Spleen (tissue), 13 donors: ENCODE results near the gene VSIG10L. TPM values are rescaled to one million over a fixed set of nuclear protein-coding genes. Genes with fewer than 3 reads are reported as not detected.

Source experiments
- DNase-seq: peaks from one replicate; pipeline ENCODE4 v3.0.0-alpha.2; 2020
- H3K27ac ChIP-seq, 8 donors: fragments of 200-600 bp; sonication (generic) in 7 of 8; 1 replicate in 4 of 8; 2 replicates in 4 of 8; pipeline versions ENCODE4 v1.5.0 to v1.8.0; 2016 to 2021; ENCODE audit warnings: inconsistent platforms in 4 of 8, mild to moderate bottlenecking in 4 of 8, moderate library complexity in 1 of 8
- H3K27me3 ChIP-seq, 7 donors: fragments of 200-600 bp; sonication (generic) in 6 of 7; replicated peaks in 1 of 7; 1 replicate in 4 of 7; 2 replicates in 3 of 7; pipeline versions ENCODE4 v1.5.0 to v1.8.0; 2016 to 2021; ENCODE audit warnings: inconsistent platforms in 3 of 7, mild to moderate bottlenecking in 1 of 7
- H3K36me3 ChIP-seq, 6 donors: fragments of 200-600 bp; sonication (generic) in 5 of 6; 1 replicate in 4 of 6; 2 replicates in 2 of 6; pipeline versions ENCODE4 v1.5.0 to v1.8.0; 2016 to 2021; ENCODE audit warnings: inconsistent platforms in 2 of 6
- H3K4me1 ChIP-seq, 6 donors: fragments of 200-600 bp; sonication (generic) in 5 of 6; 1 replicate in 3 of 6; 2 replicates in 3 of 6; pipeline versions ENCODE4 v1.5.0 to v1.8.0; 2016 to 2021; ENCODE audit warnings: inconsistent platforms in 3 of 6
- H3K4me3 ChIP-seq, 8 donors: fragments of 200-600 bp; sonication (generic) in 7 of 8; 1 replicate in 4 of 8; 2 replicates in 4 of 8; pipeline versions ENCODE4 v1.5.0 to v1.8.0; 2016 to 2021; ENCODE audit warnings: inconsistent platforms in 4 of 8, mild to moderate bottlenecking in 4 of 8, moderate library complexity in 2 of 8
- H3K9me3 ChIP-seq, 8 donors: fragments of 200-600 bp; sonication (generic) in 7 of 8; 1 replicate in 4 of 8; 2 replicates in 4 of 8; pipeline versions ENCODE4 v1.5.0 to v1.8.0; 2016 to 2021; ENCODE audit warnings: inconsistent platforms in 4 of 8
- CTCF ChIP-seq, 11 experiments: fragments of 200-600 bp in 7 of 11; fragments of 450-650 bp in 4 of 11; sonication (generic) in 4 of 11; IDR thresholded peaks in 8 of 11; conservative IDR thresholded peaks in 3 of 11; 1 replicate in 7 of 11; 2 replicates in 4 of 11; pipeline versions ENCODE4 v1.4.0 to v1.8.0; 2016 to 2021; ENCODE audit warnings: antibody characterized with exemption in 11 of 11, inconsistent platforms in 4 of 11, mild to moderate bottlenecking in 1 of 11
- POLR2A ChIP-seq, 3 donors: fragments of 450-650 bp; IDR thresholded peaks; one replicate each; pipeline ENCODE4 v1.5.1; 2017; ENCODE audit warnings: antibody characterized with exemption in 3 of 3, mild to moderate bottlenecking in 1 of 3
- POLR2AphosphoS5 ChIP-seq, 3 donors: sonication (generic); formaldehyde crosslinking; IDR thresholded peaks; one replicate each; pipeline ENCODE4 v1.5.1; 2017; ENCODE audit warnings: antibody characterized with exemption in 3 of 3
- WGBS, 5 donors: extraction: QIAGEN DNeasy Blood & Tissue Kit in 3 of 5; methylation state at CpG; one replicate each; pipeline versions ENCODE4 v1.1.5 to v1.1.7; 2013 to 2018; 5-methylcytosine and 5-hydroxymethylcytosine counted together
- intact Hi-C: fragments of 100-400 bp; cut with DNase I; formaldehyde crosslinking; loops from one replicate; pipeline ENCODE4 v1.15.0; 2023; ENCODE audit warnings: low total_unique reads
- long read RNA-seq, 2 donors: transcript quantifications; one replicate each; lab custom pipeline, GENCODE V29; 2026
- polyA plus RNA-seq, 3 donors: library from polyadenylated mRNA; stranded (reverse); fragments of 200-250 nt; gene quantifications; one replicate each; pipeline ENCODE4 v1.2.1, GENCODE V29; 2013
- total RNA-seq, 7 donors: library from RNA; depleted of rRNA in 3 of 7; stranded (reverse); fragments of >200 nt in 3 of 7; fragmentation: NEBNext Ultra II Directional in 4 of 7; extraction: Animal tissue kit (Norgen Biotek cat#: 25700) in 4 of 7; gene quantifications; one replicate each; pipeline versions ENCODE4 v1.1.0 to v1.2.1, GENCODE V29; 2016 to 2021
- donor health status: healthy with polysubstance abuse.
- donor health status: DM: no; HTN: no; CAD: no; lungs with moderate emphysema.
- donor health status: DM: no; HTN: no; CAD: no.
- donor health status: Bipolar disorder and iron deficiency.
- donor health status: healthy.
- donor health status: DM: no; HTN: no; CAD: no.
- donor health status: DM: yes; HTN: yes; CAD: no.

Gene VSIG10L
- 1 to 10 TPM; 1.1 to 2.6 (median 1.6) TPM for total RNA-seq
- 1 to 10 TPM; 1.2 to 2.3 (median 1.7) TPM for polyA plus RNA-seq
- long read RNA-seq, donor 1, result 0 reads
- long read RNA-seq, donor 2, result 0 reads

- Histone ChIP-seq H3K36me3 (peaks cover 0 to 28% (median 13%) of the 10 kb centered on the region in 6 donors), H3K27ac (peak within 1 kb of the TSS in 2 of 8 donors; percentile 7 to 33), H3K9me3 (no peaks in the 10 kb centered on the region), H3K4me1 (peaks cover 9 to 63% (median 30%) of the 10 kb centered on the region in 6 donors), H3K27me3 (peaks cover 0 to 12% (median 0%) of the 10 kb centered on the region in 7 donors), H3K4me3 (no peak within 1 kb of the TSS)
- intact Hi-C loops, result loop anchor here (10.0 kb wide), 1 partner anchor 53 kb away; the partner anchor contains the start of gene C19orf84
- WGBS, 5 donors, result 58 to 71% (median 58%) methylated on average over 3 of the region's 3 CpGs
- TF ChIP-seq POLR2A (IDR thresholded peaks at IDR 0.05) (no peak), POLR2AphosphoS5 (IDR thresholded peaks at IDR 0.05) (no peak), CTCF (IDR thresholded peaks at IDR 0.05 in 8 of 11, conservative IDR thresholded peaks at IDR 0.05 in 3 of 11) (no peak)
- DNase-seq, result no peak
Observed at GRCh38 chr19:51341976-51342580, at the start of gene VSIG10L. Gene VSIG10L, minus strand, starts transcription at chr19:51342139. Its CDS starts 15 bp downstream, at chr19:51342124.

GRCh38 chr19:51391073-51391611, 49.2 kb upstream of the VSIG10L start:
- 59 to 64% (median 62%) methylated on average over 8 of the region's 8 CpGs for WGBS, 5 donors
- no peak for DNase-seq
- Histone ChIP-seq H3K9me3 (no peaks in the 10 kb centered on the region), H3K36me3 (no peaks in the 10 kb centered on the region), H3K27me3 (peaks cover 0 to 4% (median 0%) of the 10 kb centered on the region in 7 donors), H3K27ac (peak overlapping the region in 4 of 8 donors; percentile 46 to 74 (median 54)), H3K4me3 (peak overlapping the region in 1 of 8 donors; percentile 41), H3K4me1 (peaks cover 4 to 46% (median 27%) of the 10 kb centered on the region in 6 donors)
- intact Hi-C loops, result loop anchor here (10.0 kb wide), 1 partner anchor 46 kb away; the partner anchor contains the start of gene VSIG10L
- no peak for TF ChIP-seq POLR2AphosphoS5 (IDR thresholded peaks at IDR 0.05)
- TF ChIP-seq CTCF (IDR thresholded peaks at IDR 0.05 in 8 of 11, conservative IDR thresholded peaks at IDR 0.05 in 3 of 11), result no peak

GRCh38 chr19:51389143-51389542, 47.2 kb upstream of the VSIG10L start:
- intact Hi-C loops, result no loop called here
- no peak overlapping the region for H3K4me3 ChIP-seq
- peak; percentile 58 for DNase-seq
- H3K27ac ChIP-seq, result peak overlapping the region in 1 of 8 donors; percentile 1
- H3K27me3 ChIP-seq, result peaks cover 0 to 4% (median 0%) of the 10 kb centered on the region in 7 donors
- 85 to 96% (median 90%) methylated on average over 9 to 14 of the region's 14 CpGs for WGBS, 5 donors
- no peaks in the 10 kb centered on the region for H3K9me3 ChIP-seq
- H3K36me3 ChIP-seq, result no peaks in the 10 kb centered on the region
- no peak for TF ChIP-seq CTCF (IDR thresholded peaks at IDR 0.05 in 8 of 11, conservative IDR thresholded peaks at IDR 0.05 in 3 of 11)
- TF ChIP-seq POLR2AphosphoS5 (IDR thresholded peaks at IDR 0.05), result no peak
- TF ChIP-seq POLR2A (IDR thresholded peaks at IDR 0.05), result no peak
- H3K4me1 ChIP-seq, result peaks cover 0 to 26% (median 9%) of the 10 kb centered on the region in 6 donors

- 62 to 90% (median 84%) methylated on average over 6 to 15 of the region's 15 CpGs for WGBS, 5 donors
- peak within 1 kb of the TSS in 5 of 8 donors; percentile 28 to 86 (median 62) for H3K27ac ChIP-seq
- no peaks in the 10 kb centered on the region for H3K9me3 ChIP-seq
- H3K27me3 ChIP-seq, result peaks cover 0 to 4% (median 0%) of the 10 kb centered on the region in 7 donors
- intact Hi-C loops, result no loop called here
- peaks cover 0 to 16% (median under 1%) of the 10 kb centered on the region in 6 donors for H3K4me1 ChIP-seq
- no peaks in the 10 kb centered on the region for H3K36me3 ChIP-seq
- TF ChIP-seq POLR2A (IDR thresholded peaks at IDR 0.05), result no peak
- no peak for TF ChIP-seq CTCF (IDR thresholded peaks at IDR 0.05 in 8 of 11, conservative IDR thresholded peaks at IDR 0.05 in 3 of 11)
- TF ChIP-seq POLR2AphosphoS5 (IDR thresholded peaks at IDR 0.05), result no peak
- DNase-seq, result peak; percentile 56
- peak within 1 kb of the TSS in 1 of 8 donors; percentile 53 for H3K4me3 ChIP-seq
Observed at GRCh38 chr19:51387924-51388389, 46.0 kb upstream of the VSIG10L start, which contains the start of gene LIM2. Gene LIM2, minus strand, starts transcription at chr19:51387974. Its CDS starts 531 bp downstream, at chr19:51387443.
